Measurements from ENCODE around the gene TFRC. TPM values are rescaled to one million over a fixed set of nuclear protein-coding genes. Genes with fewer than 3 reads are reported as not detected.

Gene TFRC
- total RNA-seq, 2 donors from 2014 or later: 132 to 282 TPM

Other genes with a start within 250 kb of the TFRC start
- gene TNK2, start 173.5 kb downstream of the TFRC start, total RNA-seq: 10 to 100 TPM; 23.8 to 28.5 TPM
- not detected for gene ZDHHC19, start 129.3 kb upstream of the TFRC start, total RNA-seq
- gene SLC51A, start 134.4 kb upstream of the TFRC start, total RNA-seq: 10 to 100 TPM in 1 of 2 donors, 1 to 10 TPM in 1; 2.1 to 65.1 TPM
- 10 to 100 TPM; 56.1 to 61.5 TPM for gene PCYT1A, start 205.6 kb upstream of the TFRC start, total RNA-seq
- gene DYNLT2B, start 236.2 kb upstream of the TFRC start, total RNA-seq: 1 to 10 TPM; 4.0 to 7.6 TPM

Data from colonic mucosa (tissue), 2 donors.